Stimulated activated naive CD8-positive, alpha-beta T cell treated with anti-CD3 and anti-CD28 coated beads, Interleukin-15, Interleukin-2, amounts not matched to agents 100 U/mL and 50 U/mL, for 24 hours (primary cell): ENCODE results near the gene STRA8.

Experiments
- ATAC-seq: fragments of 150-1000 bp; cut with Tn5 transposase; one replicate; pipeline ENCODE4 v1.10.0; 2021
- DNase-seq: peaks from one replicate; pipeline ENCODE4 v3.0.0; 2021

Gene STRA8

DNA sequence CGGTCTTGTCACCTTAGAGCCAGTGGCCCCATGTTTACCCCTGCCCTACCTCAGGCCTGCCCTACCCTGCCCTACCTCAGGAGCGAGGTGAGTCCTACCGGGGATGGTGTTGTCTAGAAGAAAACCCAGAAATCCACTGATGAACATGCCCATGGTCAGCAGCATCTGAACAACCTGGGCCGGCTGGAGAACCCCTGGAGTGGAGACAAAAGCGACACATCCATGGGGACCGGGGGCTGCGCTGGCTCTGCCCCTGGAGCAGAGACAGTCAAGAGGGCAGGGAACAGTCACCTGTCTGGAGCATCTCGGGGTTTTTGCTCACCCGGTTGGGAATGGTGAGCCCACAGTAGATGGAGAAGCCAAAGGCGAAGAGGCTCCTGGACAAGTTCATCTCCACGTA is 36.3 kb downstream of the STRA8 start:
- ATAC-seq (no peak), DNase-seq (no peak)

DNA sequence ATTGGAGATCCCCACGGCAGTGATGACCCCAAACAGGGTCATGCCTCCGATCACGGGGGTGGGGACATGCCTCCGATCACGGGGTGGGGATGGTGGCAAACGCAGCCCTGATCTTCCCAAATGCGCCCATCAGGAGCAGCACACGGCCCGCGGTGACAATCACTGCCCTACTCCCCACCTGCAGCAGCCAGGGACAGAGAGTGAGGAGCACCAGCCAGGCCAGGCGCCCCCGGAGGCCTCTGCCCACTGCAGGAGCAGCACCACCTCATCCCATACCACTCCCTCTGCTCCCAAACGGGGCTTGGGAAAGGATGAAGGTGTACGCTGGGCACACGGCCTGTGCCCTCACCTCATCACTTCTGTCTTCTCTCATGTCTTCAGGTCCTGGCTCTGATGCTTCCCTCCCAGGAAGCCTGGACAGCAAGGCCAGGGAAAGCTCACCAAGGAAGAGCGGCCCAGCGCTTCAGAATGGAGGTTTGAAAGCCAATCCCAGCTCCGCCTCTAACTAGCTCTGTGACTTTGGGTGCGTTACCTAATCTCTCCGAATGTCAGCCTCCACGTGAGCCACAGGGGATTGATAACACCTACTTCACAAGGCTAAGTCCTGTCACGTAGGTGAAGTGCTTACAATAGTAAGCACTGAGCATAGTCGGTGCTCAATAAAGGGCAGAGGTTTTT is 37.1 kb downstream of the STRA8 start:
- DNase-seq (no peak), ATAC-seq (no peak)

DNA sequence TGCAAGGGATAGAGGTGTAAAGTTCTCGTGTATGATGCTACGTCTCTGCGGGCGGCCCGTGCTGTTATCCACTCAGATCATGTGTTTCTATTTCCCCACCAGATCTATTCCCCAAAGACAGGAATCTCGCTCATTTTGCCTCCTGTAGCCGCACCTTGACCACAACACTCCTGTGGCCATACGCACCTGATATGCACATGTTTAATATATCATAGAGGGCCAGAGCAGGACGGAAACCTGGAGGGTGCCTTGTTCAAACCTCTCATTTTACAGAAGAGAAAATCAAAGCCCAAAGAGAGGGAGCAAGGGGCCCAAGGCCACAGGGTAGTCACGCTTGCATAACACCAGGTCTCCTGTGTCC is 37.6 kb downstream of the STRA8 start:
- DNase-seq (no peak), ATAC-seq (no peak)

DNA sequence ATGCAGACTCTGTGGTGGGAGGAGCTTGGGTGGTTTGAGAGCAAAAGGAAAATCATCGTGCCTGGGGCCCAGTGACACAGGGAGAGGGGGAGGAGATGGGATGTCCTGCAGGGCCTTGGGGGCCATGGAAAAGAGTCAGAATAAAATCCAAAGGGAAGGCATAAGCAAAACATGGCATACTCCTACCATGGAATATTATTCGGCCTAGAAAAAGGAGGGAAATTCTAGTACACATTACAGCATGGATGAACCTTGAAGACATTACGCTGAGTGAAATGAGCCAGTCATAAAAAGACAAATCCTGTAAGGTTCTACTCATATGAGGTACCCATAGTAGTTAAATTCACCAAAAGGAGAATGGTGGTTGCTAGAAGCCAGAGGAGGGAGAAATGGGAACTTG is 38.7 kb downstream of the STRA8 start:
- ATAC-seq = no peak
- no peak for DNase-seq

DNA sequence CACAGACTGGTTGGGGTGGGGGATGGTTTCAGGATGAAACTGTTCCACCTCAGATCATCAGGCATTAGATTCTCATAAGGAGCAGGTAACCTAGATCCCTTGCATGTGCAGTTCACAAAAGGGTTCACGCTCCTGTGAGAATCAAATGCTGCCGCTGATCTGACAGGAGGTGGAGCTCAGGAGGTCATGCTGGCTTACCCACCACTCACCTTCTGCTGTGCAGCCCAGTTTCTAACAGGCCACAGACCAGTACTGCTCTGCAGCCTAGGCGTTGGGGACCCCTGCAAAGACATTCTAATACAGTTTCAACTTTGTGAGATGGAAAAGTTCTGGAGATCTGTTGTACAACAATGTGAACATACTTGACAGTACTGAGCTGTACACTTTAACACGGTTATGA is 39.9 kb downstream of the STRA8 start:
- ATAC-seq = no peak

DNA sequence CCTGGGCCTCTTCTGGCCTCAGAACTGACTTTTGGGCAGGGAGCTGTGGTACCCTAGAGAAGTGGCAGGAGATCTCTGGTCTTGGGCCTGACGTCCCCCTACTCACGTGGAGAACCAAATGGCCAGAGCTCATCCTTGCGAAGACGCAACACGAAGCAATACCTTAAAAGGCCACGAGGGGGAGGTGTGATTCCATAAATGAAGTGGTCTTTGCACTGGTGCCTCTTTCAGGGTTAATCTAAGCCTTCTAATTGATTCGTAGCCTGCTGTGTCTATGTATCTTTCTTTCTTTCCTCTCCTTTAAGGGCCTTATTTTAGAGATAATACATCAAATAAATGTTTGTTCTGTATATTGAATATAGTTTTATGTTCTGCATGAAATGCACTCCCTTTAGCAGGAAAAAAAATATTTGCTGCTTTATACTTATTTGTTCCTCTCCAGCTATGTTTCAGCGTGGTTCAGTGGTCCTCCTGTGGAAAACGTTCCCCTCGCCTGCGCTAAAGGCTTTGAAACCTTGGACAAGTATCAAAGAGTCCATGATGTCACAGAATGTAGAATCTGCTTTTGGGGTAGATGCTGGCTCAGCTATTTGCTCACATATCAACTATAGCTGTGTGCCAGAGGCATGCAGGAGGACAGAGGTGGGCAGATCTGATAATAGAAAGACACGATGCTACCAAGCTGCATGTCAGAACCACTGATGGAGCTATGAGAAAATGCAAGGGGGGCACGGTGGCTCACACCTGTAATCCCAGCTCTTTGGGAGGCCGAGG is 41.0 kb downstream of the STRA8 start:
- DNase-seq (peak; percentile 82), ATAC-seq (peak; percentile 82)

More for the DNA sequence above, 39.9 kb downstream of the STRA8 start:
- no peak for DNase-seq

DNA sequence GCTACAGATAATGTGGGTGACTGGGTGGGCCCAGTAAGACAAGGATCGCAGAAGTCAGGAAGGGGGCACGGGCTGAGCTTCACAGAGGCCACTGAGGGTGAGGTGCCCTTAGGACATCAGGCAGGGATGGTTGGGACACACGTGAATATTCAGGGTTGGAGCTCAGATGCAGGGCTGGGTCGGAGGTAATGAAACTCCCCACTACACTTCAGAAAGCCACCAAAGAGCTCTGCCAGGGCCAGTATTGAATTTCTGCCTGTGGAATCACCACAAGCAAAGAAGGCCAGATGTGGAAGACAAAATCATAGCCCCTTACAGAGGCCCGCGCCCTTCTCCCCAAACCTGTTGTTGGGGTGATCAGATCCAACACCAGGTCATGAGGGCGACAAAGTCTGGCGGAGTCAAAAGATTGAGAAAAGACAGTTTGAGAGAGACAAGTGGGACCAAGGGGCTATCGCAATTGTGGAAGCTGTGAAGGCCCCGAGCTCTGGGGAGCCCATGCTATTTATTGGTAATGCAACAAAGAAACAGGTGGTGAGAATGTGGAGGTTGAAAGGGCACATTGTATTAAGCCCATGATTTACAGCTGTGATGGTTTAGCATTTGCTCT is 42.4 kb downstream of the STRA8 start:
- ATAC-seq (no peak), DNase-seq (no peak)

DNA sequence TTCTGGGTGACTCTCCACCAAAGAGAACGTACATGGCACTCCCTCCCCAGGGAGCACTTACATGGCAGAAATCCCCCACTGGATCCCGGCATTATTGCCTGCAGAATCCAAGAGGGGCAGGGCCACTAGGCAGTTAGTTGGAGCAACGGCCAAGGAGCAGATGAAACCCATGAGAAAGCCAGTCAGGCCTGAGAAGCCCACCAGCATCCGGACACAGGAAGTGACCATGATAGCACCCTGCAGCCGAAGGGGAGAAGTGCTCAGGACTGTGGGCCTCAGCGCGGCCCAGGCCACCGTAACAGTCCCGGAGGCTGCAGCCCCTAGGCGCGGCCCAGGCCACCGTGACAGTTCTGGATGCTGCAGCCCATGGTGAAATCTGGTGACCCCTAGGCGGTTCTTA is 43.5 kb downstream of the STRA8 start:
- ATAC-seq (no peak), DNase-seq (no peak)

DNA sequence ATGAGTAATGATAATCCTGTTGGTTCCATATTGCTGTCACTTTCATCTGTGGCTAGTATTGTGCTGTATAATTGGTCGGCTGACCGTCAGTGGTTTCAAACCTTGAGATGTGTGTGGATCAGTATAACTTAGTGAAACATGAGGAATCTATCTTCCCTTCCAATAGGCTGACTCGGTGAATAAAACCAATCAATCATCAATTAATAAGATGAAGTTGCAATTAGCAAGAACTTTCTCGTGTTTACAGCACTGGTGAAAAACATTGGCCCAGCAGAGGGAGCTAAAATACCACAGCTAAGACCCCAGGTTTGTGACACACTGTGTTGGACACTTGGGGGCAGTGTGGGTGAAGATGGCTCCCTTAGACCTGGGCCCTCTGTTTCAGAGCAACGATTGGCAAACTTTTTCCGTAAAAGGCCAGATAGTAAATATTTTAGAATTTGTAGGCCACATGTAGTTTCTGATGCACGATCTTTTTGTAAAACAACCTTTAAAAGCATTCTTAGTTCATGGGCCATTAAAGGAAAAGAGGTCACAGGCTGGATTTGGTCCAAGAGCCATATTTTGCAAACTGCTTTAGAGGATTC is 47.8 kb downstream of the STRA8 start:
- DNase-seq (peak; percentile 83), ATAC-seq (peak; percentile 95)

DNA sequence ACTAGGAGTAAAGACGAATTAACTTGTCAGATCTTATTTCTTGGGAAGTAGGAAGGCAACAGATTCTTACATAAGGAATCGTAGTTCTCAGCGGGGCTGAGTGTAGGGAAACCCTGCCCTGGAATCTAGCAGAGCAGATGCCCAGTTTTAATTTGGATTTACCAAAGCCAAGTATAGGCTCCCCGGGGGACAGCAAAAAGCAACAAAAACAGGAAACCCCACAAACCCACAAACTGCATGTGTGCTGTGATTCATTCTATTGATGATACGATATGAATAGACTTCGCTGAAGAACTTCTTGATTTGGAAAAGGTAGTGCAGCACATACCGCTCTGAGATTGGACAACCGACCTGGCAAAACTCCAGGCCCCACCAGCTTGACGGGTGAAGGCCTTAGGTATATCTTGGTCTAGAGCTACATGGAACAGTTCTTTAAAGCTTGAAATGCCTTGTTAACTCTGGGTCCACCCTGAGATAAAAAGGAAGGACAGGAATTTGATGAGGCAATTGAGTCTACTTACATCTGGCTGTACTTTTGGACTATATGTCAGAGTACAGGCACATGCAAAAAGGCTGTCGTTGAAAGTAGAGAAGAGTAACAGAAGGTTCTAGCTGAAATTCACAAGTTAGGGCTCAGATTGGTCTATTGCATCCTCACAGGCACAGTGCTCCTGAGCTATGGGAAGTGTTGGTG is 49.1 kb downstream of the STRA8 start:
- DNase-seq = no peak
- no peak for ATAC-seq

DNA sequence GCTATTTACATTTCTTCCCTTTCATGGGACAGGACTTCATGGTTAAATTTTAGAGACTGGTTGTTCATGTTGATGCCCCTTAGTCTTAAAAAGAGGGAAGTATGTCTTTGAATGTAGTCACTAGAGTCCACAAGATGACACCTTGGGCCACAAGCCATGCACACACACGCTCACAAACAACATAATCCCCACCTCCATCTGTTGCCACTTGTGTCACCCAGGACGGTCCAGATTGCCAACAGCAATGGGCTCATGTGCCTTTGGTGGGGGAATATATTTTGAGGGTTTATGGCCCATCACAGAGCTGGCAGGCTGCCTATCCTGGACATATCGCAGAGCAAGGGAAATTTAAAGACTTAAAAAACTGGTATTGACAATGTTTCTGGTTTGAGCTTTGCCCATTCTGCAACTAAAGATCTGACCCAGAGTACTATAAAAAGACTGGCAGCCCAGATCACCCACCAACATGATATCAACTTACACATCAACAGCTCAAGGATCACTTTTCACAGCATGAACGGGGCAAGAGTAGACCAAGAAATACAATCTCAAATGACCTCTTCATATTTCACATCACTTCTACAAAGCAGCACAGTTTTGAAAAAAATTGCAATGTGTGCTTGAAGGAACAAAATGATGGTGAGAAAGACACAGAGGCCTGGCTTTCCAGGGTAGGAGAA is 50.5 kb downstream of the STRA8 start:
- ATAC-seq = no peak
- DNase-seq = no peak

DNA sequence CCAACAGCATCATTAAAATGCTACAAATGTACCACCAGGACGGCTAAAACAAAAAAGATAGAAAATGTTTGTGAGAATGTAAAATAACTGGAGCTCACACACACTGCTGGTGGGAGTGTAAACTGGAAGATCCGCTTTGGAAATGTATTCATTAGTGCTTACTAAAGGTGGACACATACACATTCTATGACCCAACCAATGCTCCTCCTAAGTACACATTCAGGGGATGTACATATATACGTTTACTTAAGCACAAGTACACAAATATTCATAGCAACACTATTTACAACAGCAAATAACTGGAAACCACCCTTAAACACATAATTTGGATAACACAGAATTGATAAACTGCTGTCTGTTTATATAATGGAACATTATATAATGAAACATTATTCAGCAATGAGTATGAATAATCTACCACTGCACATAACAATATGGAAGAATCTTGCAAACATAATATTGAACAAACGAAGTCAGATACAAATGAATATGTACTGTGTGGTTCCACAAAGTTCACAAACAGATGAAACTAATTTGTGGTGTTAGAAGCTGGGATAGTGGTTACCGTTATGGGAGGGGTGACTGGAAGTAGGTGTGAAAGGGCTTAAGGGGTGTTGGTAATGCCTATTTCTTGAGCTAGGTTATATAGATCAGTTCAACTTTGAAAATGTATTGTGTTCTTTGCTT is 52.1 kb downstream of the STRA8 start:
- no peak for ATAC-seq
- DNase-seq = no peak

DNA sequence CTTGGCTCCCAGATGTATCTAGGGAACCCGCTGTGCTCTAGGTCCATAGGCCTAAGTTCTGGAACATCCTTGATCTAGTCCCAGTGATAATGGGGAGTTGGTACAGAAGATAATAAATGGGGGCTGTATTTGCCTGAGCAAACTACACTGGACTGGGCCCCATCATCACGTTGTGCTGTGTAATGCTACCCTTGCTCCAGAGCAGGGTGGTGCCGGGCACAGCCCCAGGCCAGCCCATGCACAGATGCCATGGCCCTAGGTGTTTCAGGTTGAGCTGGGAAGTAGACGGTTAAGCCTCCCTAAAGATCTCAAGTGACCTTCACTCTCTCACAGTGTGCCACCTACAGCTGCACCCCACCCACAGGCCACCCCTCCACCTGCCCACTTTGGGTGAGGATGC is 53.2 kb downstream of the STRA8 start:
- no peak for ATAC-seq

DNA sequence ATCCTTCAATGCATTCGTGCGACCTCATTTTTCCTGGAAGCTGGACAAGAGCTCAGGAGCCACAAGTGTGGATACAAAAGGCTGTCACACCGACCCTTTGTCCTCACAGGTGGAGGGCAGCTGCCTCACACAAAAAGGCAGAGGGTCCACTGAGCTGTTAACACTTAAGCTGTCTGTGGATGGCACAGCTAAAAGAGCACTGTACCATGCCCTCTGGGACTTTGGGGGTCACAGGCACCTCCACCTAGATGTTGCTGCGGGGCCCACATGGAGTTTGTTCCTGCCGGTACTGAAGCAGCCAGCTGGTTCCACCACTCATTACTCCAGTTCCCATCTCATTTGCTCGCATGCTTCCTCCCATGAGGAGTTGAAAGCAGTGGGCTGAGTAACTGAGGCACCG is 57.0 kb downstream of the STRA8 start:
- no peak for ATAC-seq
- DNase-seq = no peak

More for the DNA sequence above, 53.2 kb downstream of the STRA8 start:
- no peak for DNase-seq

DNA sequence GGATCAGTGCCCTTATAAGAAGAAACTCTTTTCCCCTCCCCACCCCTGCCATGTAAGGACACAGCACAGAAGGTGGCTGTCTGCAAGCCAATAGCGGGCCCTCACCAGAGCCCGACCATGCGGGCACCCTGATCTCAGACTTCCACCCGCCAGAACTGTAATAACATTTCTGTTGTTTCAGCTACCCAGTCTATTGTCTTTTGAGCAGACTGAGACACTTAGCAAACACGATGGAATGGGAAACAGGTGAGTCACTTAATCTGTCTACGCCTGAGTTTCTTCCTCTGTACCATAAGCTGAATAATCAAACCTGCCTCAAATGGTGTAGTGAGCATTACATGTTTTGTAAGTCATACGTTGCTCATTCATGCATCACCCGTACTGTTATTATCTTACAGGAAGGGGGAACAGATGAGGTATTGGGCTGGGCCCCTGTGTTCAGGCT is 58.2 kb downstream of the STRA8 start:
- DNase-seq = no peak
- ATAC-seq = peak; percentile 36

DNA sequence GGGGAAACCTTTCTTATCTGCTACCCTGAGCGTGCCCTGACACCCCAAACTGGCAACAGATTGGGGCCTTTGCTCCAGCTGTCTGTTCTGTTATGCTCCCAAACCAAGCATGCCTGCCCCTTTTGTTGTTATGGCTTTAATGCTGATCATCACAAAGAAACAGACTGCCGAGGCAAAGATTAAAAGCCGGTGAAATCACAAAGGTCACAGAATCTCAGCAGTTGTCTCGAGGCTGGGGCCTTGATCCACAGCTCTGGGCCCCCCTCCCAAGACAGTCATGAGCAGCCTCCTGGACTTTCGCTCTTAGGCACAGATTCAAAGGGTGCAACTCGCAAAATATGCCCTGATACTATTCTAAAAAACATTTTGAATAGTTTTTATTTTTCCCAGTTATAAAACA is 65.6 kb downstream of the STRA8 start:
- no peak for DNase-seq
- ATAC-seq = no peak

DNA sequence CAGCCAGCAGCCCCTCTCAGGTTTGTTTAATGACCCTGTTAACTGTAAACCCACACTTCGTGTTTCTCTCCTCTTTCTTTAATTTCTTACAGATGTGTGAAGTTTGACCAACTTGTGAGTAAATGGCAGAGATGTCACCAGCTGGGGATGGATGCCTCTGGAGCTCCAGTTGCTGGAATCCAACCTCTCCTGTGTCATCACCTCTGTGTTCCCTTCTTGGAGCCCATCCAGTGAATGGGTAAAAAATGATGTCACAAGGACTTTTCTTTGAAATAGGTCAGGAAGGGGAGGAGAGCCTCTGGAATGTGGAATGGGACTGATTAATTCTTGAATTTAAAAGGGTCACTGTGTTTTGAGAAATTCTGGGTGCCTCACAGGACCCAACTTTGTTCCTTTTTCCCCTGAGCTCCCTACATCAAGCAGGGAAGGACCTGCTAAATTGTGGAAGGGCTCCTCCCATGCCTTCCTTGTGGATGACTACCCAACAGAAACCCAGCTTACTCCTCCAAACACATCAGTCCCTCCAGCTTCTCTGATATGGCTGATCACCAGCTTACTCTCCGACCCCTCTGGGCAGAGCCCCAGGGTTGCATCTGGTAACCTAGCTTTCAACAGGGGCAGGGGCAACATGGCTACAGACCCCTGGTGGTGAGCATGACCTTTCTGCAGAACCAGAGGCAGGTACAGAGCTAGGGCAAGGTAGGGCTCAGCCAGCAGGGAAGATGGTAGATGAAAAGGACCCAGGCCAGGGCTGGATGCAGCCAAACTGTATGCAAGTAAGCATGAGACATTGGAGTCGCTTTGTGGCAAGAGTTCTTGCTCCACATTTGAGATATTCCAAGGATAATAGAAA is 67.5 kb downstream of the STRA8 start:
- ATAC-seq (no peak), DNase-seq (no peak)
